ENCODE measurements around the gene ZNF35.

The ZNF35 gene

DNA sequence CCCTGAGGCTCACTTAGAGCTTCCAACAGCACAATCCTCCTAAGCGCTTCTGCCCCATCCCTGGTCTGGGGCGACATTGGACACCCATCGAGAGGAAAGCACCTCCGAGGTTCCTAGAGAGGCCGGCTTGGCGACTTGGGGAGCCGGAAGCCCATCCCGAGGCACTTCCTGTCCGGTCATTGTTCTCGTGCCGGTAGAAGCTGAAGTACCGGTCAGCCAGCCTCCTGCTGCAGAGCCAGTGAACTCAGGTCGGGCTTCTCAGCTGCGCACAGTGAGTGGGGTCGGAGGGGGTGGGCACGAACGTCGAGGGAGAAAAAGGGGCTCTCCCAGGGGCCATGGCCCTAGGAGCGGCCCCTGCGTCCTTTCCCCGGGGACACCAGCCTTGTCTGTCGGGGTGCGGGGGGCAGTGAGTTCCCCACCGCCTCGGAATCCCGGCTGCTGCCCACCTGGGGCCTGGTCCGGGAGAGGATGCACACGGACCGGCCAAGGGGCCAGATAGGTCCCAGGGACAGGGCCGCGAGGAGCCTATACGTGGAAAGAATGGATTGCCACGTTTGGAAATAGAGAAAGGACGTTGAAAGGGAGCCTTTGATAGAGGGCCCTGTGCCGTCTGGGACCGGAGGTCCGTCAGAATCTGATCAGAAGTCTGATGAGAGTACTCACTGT is at the start of gene ZNF35:
Gene ZNF35, plus strand, starts transcription at position 169 of the 666 bp plus-strand sequence. CDS start 2,336 bp downstream, outside the sequence.
- Histone ChIP-seq H2AFZ (ENCODE audit: low read depth, low read length) (peak within 1 kb of the TSS; percentile 55), H3K9me3 (ENCODE audit: low read length) (peaks cover 8% of the 10 kb centered on the region), H3K36me3 (ENCODE audit: insufficient read depth, low read length) (peaks cover 43% of the 10 kb centered on the region), H3K4me1 (ENCODE audit: insufficient read depth, low read length) (peaks cover 6% of the 10 kb centered on the region), H3K27me3 (ENCODE audit: insufficient read depth, low read length) (no peaks in the 10 kb centered on the region), H3K4me3 (ENCODE audit: low read length) (peak within 1 kb of the TSS; percentile 87)

DNA sequence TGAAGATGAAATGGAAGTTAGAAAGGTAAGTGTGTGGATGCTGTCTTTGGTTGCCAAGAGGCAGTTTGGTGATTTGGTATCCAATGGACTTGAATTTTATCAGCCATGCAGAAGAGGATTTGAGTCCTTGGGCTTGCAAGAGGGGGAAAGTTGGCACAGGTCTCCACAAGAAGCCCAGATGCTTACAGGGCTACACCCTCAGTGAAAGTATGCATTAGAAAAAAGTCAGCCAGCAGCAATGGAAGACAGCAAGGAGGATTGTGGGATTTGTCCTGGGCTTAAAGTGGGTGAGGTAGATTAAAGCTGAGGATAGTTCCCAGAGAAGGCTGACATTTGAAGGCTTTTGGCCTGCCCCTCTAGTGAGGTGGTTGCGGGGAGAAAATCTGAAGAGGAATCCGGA is 46.8 kb upstream of the ZNF35 start:
- peaks cover 28% of the 10 kb centered on the region for H3K9me3 ChIP-seq (ENCODE audit: low read length)
- H2AFZ ChIP-seq (ENCODE audit: low read depth, low read length) = no peak overlapping the region
- H3K27me3 ChIP-seq (ENCODE audit: insufficient read depth, low read length) = no peaks in the 10 kb centered on the region
- H3K4me3 ChIP-seq (ENCODE audit: low read length) = no peak overlapping the region
- H3K4me1 ChIP-seq (ENCODE audit: insufficient read depth, low read length) = no peaks in the 10 kb centered on the region
- H3K36me3 ChIP-seq (ENCODE audit: insufficient read depth, low read length) = peaks cover 45% of the 10 kb centered on the region

DNA sequence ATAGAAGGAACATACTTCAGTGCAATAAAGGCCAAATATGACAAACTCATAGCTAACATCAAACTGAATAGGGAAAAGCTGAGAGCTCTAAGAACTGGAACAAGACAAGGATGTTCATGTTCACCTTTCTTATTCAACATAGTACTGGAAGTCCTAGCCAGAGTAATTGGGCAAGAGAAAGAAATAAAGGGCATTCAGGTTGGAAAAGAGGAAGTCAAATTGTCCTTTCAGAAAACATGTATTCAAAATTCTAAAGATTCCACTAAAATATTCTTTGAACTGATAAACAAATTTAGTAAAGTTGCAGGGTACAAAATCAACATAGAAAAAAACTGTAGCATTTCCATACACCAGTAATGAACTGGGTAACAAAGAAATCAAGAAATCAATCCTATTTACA is 35.9 kb upstream of the ZNF35 start:
- Histone ChIP-seq H3K27me3 (ENCODE audit: insufficient read depth, low read length) (no peaks in the 10 kb centered on the region), H3K4me3 (ENCODE audit: low read length) (no peak overlapping the region), H3K9me3 (ENCODE audit: low read length) (peaks cover 16% of the 10 kb centered on the region), H3K4me1 (ENCODE audit: insufficient read depth, low read length) (no peaks in the 10 kb centered on the region), H3K36me3 (ENCODE audit: insufficient read depth, low read length) (peaks cover 9% of the 10 kb centered on the region), H2AFZ (ENCODE audit: low read depth, low read length) (no peak overlapping the region)

DNA sequence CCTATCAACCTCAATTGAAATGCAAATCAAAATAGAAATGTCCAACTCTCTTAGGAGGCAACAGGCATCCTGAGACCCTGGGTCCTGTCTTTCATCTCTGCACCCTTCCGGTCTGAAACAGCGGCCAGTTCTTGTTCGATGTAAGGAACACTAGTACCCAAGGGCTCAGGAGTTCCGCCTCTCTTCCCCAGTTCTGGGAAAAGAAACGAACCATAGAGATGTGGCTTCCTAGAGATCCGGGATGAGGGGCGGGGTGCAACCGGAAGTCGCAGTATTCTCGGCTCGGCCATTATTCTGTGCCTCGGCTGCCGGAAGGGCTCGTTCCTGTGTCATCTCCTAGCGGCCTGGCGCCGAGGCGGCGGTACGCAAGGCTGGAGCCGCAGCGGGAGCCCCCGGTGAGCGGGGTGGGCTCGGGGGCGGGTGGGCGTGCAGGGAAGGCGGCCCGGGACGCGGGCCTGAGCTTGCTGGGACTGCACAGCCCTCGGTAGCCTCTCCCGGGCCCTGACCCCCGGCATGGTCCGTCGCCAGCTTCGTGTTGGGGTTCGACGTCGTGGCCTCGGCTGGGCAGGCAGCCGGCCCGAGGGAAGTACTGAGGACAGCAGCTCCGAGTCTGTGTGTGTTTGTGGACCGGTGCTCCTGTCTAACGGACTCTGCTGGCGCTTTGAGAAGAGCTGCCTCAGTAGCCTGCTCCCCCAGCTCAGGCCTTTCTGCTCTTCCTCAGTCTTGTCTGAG is 23.6 kb upstream of the ZNF35 start, which contains the start of gene ZNF197:
Gene ZNF197, plus strand, starts transcription at position 288 of the 732 bp plus-strand sequence. CDS start 4,119 bp downstream, outside the sequence.
- Histone ChIP-seq H3K27me3 (ENCODE audit: insufficient read depth, low read length) (no peaks in the 10 kb centered on the region), H3K4me3 (ENCODE audit: low read length) (peak within 1 kb of the TSS; percentile 81), H3K4me1 (ENCODE audit: insufficient read depth, low read length) (peaks cover 14% of the 10 kb centered on the region), H3K9me3 (ENCODE audit: low read length) (peaks cover 2% of the 10 kb centered on the region), H3K36me3 (ENCODE audit: insufficient read depth, low read length) (peaks cover 17% of the 10 kb centered on the region), H2AFZ (ENCODE audit: low read depth, low read length) (peak within 1 kb of the TSS; percentile 38)

DNA sequence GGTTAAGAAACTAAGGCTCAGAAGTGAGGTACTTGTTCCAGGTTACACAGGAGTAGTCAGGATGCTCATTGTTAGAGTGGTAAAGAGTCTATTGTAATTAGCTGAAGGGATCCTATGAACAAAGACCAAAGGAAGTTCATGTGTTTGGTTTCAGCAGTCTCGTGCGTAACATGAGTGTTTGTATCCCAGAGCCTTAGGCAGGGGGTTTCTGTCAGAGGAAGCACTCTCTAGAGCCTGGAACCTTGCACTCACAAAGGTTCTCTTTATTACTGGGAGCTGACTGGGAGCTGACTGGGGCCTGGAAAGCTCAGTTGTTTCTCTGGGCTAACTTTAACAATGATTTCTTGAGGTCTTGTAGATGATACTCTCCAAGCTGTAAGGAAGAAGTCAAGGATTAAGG is 19.8 kb upstream of the ZNF35 start:
- Histone ChIP-seq H3K27me3 (ENCODE audit: insufficient read depth, low read length) (no peaks in the 10 kb centered on the region), H3K4me3 (ENCODE audit: low read length) (no peak overlapping the region), H3K9me3 (ENCODE audit: low read length) (peaks cover 2% of the 10 kb centered on the region), H3K36me3 (ENCODE audit: insufficient read depth, low read length) (peaks cover 46% of the 10 kb centered on the region), H3K4me1 (ENCODE audit: insufficient read depth, low read length) (peaks cover 14% of the 10 kb centered on the region), H2AFZ (ENCODE audit: low read depth, low read length) (no peak overlapping the region)

DNA sequence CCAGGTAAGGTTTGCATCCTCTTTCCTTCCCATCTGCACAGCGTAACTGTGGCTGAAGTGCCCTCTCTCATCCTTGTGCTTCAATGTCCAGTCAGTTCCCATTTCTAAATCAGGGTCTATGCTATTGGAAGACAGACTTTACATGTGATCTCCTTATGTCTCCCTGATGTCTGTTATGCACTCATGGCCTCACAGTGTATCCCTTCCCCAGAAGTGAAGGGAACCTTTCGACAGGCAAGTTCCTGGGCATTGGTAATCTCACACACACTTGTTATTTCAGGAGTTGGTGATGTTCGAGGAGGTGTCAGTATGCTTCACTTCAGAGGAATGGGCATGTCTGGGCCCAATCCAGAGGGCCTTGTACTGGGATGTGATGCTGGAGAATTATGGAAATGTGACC is 16.3 kb upstream of the ZNF35 start:
- Histone ChIP-seq H3K36me3 (ENCODE audit: insufficient read depth, low read length) (peaks cover 72% of the 10 kb centered on the region), H3K9me3 (ENCODE audit: low read length) (peaks cover 6% of the 10 kb centered on the region), H3K4me1 (ENCODE audit: insufficient read depth, low read length) (no peaks in the 10 kb centered on the region), H2AFZ (ENCODE audit: low read depth, low read length) (no peak overlapping the region), H3K4me3 (ENCODE audit: low read length) (no peak overlapping the region), H3K27me3 (ENCODE audit: insufficient read depth, low read length) (no peaks in the 10 kb centered on the region)

DNA sequence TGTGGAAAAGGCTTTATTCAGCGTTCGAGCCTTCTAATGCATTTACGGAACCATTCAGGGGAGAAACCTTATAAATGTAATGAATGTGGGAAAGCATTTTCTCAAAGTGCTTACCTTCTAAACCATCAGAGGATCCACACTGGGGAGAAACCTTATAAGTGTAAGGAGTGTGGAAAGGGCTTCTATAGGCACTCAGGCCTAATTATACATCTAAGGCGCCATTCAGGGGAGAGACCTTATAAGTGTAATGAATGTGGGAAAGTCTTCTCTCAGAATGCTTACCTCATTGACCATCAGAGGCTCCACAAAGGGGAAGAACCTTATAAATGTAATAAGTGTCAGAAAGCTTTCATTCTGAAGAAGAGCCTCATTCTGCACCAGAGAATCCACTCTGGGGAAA is 6.2 kb upstream of the ZNF35 start:
- H3K27me3 ChIP-seq (ENCODE audit: insufficient read depth, low read length) = no peaks in the 10 kb centered on the region
- peaks cover 32% of the 10 kb centered on the region for H3K9me3 ChIP-seq (ENCODE audit: low read length)
- H3K4me1 ChIP-seq (ENCODE audit: insufficient read depth, low read length) = no peaks in the 10 kb centered on the region
- no peak overlapping the region for H2AFZ ChIP-seq (ENCODE audit: low read depth, low read length)
- peaks cover 62% of the 10 kb centered on the region for H3K36me3 ChIP-seq (ENCODE audit: insufficient read depth, low read length)
- H3K4me3 ChIP-seq (ENCODE audit: low read length) = no peak overlapping the region

DNA sequence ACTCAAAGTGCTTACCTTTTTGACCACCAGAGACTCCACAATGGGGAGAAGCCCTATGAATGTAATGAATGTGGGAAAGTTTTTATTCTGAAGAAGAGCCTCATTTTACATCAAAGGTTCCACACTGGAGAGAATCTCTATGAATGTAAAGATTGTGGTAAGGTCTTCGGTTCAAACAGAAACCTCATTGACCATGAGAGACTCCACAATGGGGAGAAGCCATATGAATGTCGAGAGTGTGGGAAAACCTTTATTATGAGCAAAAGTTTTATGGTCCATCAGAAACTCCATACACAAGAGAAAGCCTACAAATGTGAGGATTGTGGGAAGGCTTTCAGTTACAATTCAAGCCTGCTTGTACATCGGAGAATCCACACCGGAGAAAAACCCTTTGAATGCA is 5.5 kb upstream of the ZNF35 start:
- H3K27me3 ChIP-seq (ENCODE audit: insufficient read depth, low read length) = no peaks in the 10 kb centered on the region
- H2AFZ ChIP-seq (ENCODE audit: low read depth, low read length) = no peak overlapping the region
- H3K4me3 ChIP-seq (ENCODE audit: low read length) = no peak overlapping the region
- H3K36me3 ChIP-seq (ENCODE audit: insufficient read depth, low read length) = peaks cover 58% of the 10 kb centered on the region
- peaks cover 32% of the 10 kb centered on the region for H3K9me3 ChIP-seq (ENCODE audit: low read length)
- peaks cover 3% of the 10 kb centered on the region for H3K4me1 ChIP-seq (ENCODE audit: insufficient read depth, low read length)

DNA sequence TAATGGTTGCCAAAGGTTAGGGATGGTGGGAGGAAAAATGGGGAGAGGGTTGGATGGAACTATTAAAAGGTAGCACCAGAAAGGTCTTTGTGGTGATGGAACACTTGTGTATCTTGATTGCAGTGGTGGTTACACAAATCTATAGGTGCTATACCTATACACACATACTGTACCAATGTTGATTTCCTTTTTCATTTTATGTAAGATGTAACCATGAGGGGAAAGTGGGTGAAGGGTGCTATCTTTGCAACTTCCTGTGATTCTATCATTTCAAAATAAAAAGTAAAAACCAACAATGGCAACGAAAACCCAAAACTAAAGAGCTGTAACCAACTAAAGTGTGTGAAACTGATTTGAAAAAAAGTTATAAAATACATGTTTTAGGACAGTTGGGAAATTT is 761 bp upstream of the ZNF35 start:
- H3K4me3 ChIP-seq (ENCODE audit: low read length) = peak overlapping the region; percentile 87
- H2AFZ ChIP-seq (ENCODE audit: low read depth, low read length) = no peak overlapping the region

DNA sequence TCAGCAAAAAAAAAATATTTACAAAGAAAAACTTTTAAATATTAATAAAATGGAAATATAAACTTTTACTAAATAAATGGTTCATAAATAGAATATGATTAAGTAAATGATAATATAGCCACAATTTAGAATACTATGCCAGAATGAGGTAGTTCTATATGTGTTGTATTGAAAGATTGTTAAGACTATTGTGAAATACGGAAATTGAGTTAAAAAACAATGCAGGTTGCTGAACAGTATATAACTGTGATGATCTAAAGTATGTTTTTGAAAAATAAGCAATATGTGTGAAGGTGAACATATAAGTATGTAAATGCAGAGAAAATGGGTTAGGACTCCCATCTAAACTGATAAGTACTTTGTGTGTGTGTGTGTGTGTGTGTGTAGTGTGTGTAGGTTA is 1.2 kb downstream of the ZNF35 start:
- Histone ChIP-seq H3K9me3 (ENCODE audit: low read length) (peaks cover 12% of the 10 kb centered on the region), H2AFZ (ENCODE audit: low read depth, low read length) (no peak overlapping the region), H3K4me3 (ENCODE audit: low read length) (peak overlapping the region; percentile 87), H3K27me3 (ENCODE audit: insufficient read depth, low read length) (no peaks in the 10 kb centered on the region), H3K36me3 (ENCODE audit: insufficient read depth, low read length) (peaks cover 43% of the 10 kb centered on the region), H3K4me1 (ENCODE audit: insufficient read depth, low read length) (peaks cover 6% of the 10 kb centered on the region)

More for the DNA sequence above, 761 bp upstream of the ZNF35 start:
- peaks cover 10% of the 10 kb centered on the region for H3K9me3 ChIP-seq (ENCODE audit: low read length)
- peaks cover 43% of the 10 kb centered on the region for H3K36me3 ChIP-seq (ENCODE audit: insufficient read depth, low read length)
- peaks cover 6% of the 10 kb centered on the region for H3K4me1 ChIP-seq (ENCODE audit: insufficient read depth, low read length)
- no peaks in the 10 kb centered on the region for H3K27me3 ChIP-seq (ENCODE audit: insufficient read depth, low read length)

DNA sequence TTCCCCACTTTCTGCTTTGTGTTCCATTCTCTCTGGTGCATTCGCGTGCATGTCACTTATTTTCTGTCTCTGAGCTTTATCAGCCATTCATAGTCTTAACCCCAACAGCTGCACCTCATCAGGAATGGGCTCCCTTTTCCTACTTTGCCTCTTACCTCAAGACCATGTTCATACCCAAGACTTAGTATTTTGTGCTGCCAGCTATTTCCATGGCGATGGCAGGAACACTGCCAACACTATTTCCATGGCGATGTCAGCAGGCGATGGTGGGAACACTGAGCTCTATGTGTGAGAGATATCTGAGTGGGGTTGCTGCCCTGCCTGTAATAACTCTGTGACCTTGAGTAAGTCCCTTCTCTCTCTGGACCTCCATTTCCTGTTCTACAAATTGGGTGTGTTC is 5.5 kb downstream of the ZNF35 start:
- Histone ChIP-seq H3K4me1 (ENCODE audit: insufficient read depth, low read length) (no peaks in the 10 kb centered on the region), H3K36me3 (ENCODE audit: insufficient read depth, low read length) (peaks cover 76% of the 10 kb centered on the region), H2AFZ (ENCODE audit: low read depth, low read length) (no peak overlapping the region), H3K27me3 (ENCODE audit: insufficient read depth, low read length) (no peaks in the 10 kb centered on the region), H3K4me3 (ENCODE audit: low read length) (no peak overlapping the region), H3K9me3 (ENCODE audit: low read length) (peaks cover 30% of the 10 kb centered on the region)

DNA sequence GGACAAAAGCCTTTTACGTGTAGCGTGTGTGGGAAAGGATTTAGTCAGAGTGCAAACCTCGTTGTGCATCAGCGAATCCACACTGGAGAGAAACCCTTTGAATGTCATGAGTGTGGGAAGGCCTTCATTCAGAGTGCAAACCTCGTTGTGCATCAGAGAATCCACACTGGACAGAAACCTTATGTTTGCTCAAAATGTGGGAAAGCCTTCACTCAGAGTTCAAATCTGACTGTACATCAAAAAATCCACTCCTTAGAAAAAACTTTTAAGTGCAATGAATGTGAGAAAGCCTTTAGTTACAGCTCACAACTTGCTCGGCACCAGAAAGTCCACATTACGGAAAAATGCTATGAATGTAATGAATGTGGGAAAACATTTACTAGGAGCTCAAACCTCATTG is 10.5 kb downstream of the ZNF35 start:
- no peak overlapping the region for H2AFZ ChIP-seq (ENCODE audit: low read depth, low read length)
- no peaks in the 10 kb centered on the region for H3K27me3 ChIP-seq (ENCODE audit: insufficient read depth, low read length)
- peaks cover 34% of the 10 kb centered on the region for H3K9me3 ChIP-seq (ENCODE audit: low read length)
- H3K36me3 ChIP-seq (ENCODE audit: insufficient read depth, low read length) = peaks cover 74% of the 10 kb centered on the region
- H3K4me1 ChIP-seq (ENCODE audit: insufficient read depth, low read length) = no peaks in the 10 kb centered on the region
- H3K4me3 ChIP-seq (ENCODE audit: low read length) = no peak overlapping the region

DNA sequence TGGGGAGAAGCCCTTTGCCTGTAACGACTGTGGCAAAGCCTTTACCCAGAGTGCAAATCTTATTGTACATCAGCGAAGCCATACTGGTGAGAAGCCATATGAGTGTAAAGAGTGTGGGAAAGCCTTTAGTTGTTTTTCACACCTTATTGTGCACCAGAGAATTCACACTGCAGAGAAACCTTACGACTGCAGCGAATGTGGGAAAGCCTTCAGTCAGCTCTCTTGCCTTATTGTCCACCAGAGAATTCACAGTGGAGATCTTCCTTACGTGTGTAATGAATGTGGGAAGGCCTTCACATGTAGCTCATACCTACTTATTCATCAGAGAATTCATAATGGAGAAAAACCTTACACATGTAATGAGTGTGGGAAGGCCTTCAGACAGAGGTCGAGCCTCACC is 10.9 kb downstream of the ZNF35 start:
- H3K4me1 ChIP-seq (ENCODE audit: insufficient read depth, low read length) = no peaks in the 10 kb centered on the region
- H3K9me3 ChIP-seq (ENCODE audit: low read length) = peaks cover 31% of the 10 kb centered on the region
- peaks cover 70% of the 10 kb centered on the region for H3K36me3 ChIP-seq (ENCODE audit: insufficient read depth, low read length)
- no peak overlapping the region for H2AFZ ChIP-seq (ENCODE audit: low read depth, low read length)
- H3K27me3 ChIP-seq (ENCODE audit: insufficient read depth, low read length) = no peaks in the 10 kb centered on the region
- H3K4me3 ChIP-seq (ENCODE audit: low read length) = no peak overlapping the region

All from neuron (in vitro differentiated cells).